Brain microvascular endothelial cell (primary cell): ENCODE measurements around the gene TFR2.

Experiments used
- DNase-seq: peaks from one replicate; pipeline ENCODE4 v3.0.0-alpha.2; 2020
- H3K27ac ChIP-seq: fragments of 250-450 bp; sonication (Bioruptor Pico); 2 replicates; pipeline ENCODE4 v1.5.1; 2020; ENCODE audit warnings: mild to moderate bottlenecking, moderate library complexity
- H3K27me3 ChIP-seq: fragments of 250-450 bp; sonication (Bioruptor Pico); replicated peaks from 2 replicates; pipeline ENCODE4 v1.5.1; 2020; ENCODE audit warnings: mild to moderate bottlenecking
- H3K36me3 ChIP-seq: fragments of 250-450 bp; sonication (Bioruptor Pico); replicated peaks from 2 replicates; pipeline ENCODE4 v1.5.1; 2020; ENCODE audit warnings: mild to moderate bottlenecking
- H3K4me3 ChIP-seq: 2 replicates; pipeline ENCODE4 v1.5.1; 2011; ENCODE audit warnings: low read depth, mild to moderate bottlenecking, control low read depth, low read length, moderate library complexity
- CTCF ChIP-seq: IDR thresholded peaks from 2 replicates; pipeline ENCODE4 v1.5.1; 2011; ENCODE audit warnings: low read depth, mild to moderate bottlenecking, moderate library complexity, low read length, control low read depth, inconsistent platforms; ENCODE audit errors: missing control alignments
- in situ Hi-C: cut with HindIII; loops from 2 replicates; pipeline ENCODE4 v1.10.0; 2017; ENCODE audit warnings: low sequenced_read_pairs, low pct_ligation_motif_present

Gene TFR2

GRCh38 chr7:100641463-100641859 is at the start of gene TFR2:
Gene TFR2 (minus strand): TSS chr7:100641552. CDS start chr7:100641509, 43 bp downstream.
- TF ChIP-seq CTCF = no peak
- in situ Hi-C loops = no loop called here
- H3K27me3 ChIP-seq = peaks cover 4% of the 10 kb centered on the region
- H3K36me3 ChIP-seq = no peaks in the 10 kb centered on the region
- no peak within 1 kb of the TSS for H3K4me3 ChIP-seq
- DNase-seq = no peak
- no peak within 1 kb of the TSS for H3K27ac ChIP-seq

GRCh38 chr7:100689230-100690135 is 48.1 kb upstream of the TFR2 start:
- in situ Hi-C loops = no loop called here
- peaks cover 38% of the 10 kb centered on the region for H3K36me3 ChIP-seq

GRCh38 chr7:100688326-100688860 is 47.0 kb upstream of the TFR2 start:
- in situ Hi-C loops = no loop called here
- Histone ChIP-seq H3K36me3 (peaks cover 49% of the 10 kb centered on the region), H3K27me3 (no peaks in the 10 kb centered on the region), H3K4me3 (no peak overlapping the region), H3K27ac (no peak overlapping the region)
- no peak for DNase-seq
- no peak for TF ChIP-seq CTCF

More at GRCh38 chr7:100689230-100690135, 48.1 kb upstream of the TFR2 start:
- DNase-seq = no peak
- H3K27me3 ChIP-seq = no peaks in the 10 kb centered on the region
- TF ChIP-seq CTCF = no peak
- H3K4me3 ChIP-seq = no peak overlapping the region
- no peak overlapping the region for H3K27ac ChIP-seq

- no peak overlapping the region for H3K27ac ChIP-seq
- H3K4me3 ChIP-seq = no peak overlapping the region
- H3K36me3 ChIP-seq = peaks cover 53% of the 10 kb centered on the region
Observed at GRCh38 chr7:100687751-100688300, 46.5 kb upstream of the TFR2 start.

GRCh38 chr7:100687261-100687660 is 45.9 kb upstream of the TFR2 start:
- no peak overlapping the region for H3K4me3 ChIP-seq
- H3K27me3 ChIP-seq = no peaks in the 10 kb centered on the region
- no peak overlapping the region for H3K27ac ChIP-seq
- no peak for TF ChIP-seq CTCF
- in situ Hi-C loops = no loop called here
- no peak for DNase-seq
- H3K36me3 ChIP-seq = peaks cover 53% of the 10 kb centered on the region

More at GRCh38 chr7:100687751-100688300, 46.5 kb upstream of the TFR2 start:
- no peak for DNase-seq
- no peaks in the 10 kb centered on the region for H3K27me3 ChIP-seq
- TF ChIP-seq CTCF = no peak
- in situ Hi-C loops = no loop called here
